NCI-H226 (cell line): Measurements from ENCODE around the gene CFAP206.
"Not testable (repeated sequence)": the region's sequence is repeated elsewhere in the genome, so short reads cannot be mapped to it uniquely, and the experiment has no call there.

Source experiments
- DNase-seq: peaks from one replicate; pipeline ENCODE4 v3.0.0-alpha.2; 2015

Gene CFAP206

GRCh38 chr6:87421576-87421975 is 13.8 kb downstream of the CFAP206 start:
- no peak for DNase-seq

GRCh38 chr6:87426789-87427188 is 19.0 kb downstream of the CFAP206 start:
- DNase-seq: no peak

- no peak for DNase-seq
Measured at GRCh38 chr6:87430499-87430898, 22.7 kb downstream of the CFAP206 start.

- DNase-seq: no peak
Measured at GRCh38 chr6:87431263-87431662, 23.5 kb downstream of the CFAP206 start.

GRCh38 chr6:87436435-87436834 is 28.7 kb downstream of the CFAP206 start:
- no peak for DNase-seq

GRCh38 chr6:87441711-87442110 is 33.9 kb downstream of the CFAP206 start:
- no peak for DNase-seq

- no peak for DNase-seq
Measured at GRCh38 chr6:87444362-87444761, 36.6 kb downstream of the CFAP206 start.

GRCh38 chr6:87465051-87465450 is 57.3 kb downstream of the CFAP206 start:
- DNase-seq: no peak

GRCh38 chr6:87472525-87473418 is 65.0 kb downstream of the CFAP206 start, which contains the start of gene SLC35A1:
SLC35A1 (plus strand) TSS chr6:87472974; CDS start chr6:87473004, 30 bp downstream.
- peak; percentile 70 for DNase-seq

- DNase-seq: peak; percentile 12
Measured at GRCh38 chr6:87473419-87473903, 65.7 kb downstream of the CFAP206 start.

- no peak for DNase-seq
Measured at GRCh38 chr6:87481931-87482330, 74.2 kb downstream of the CFAP206 start.

GRCh38 chr6:87482366-87482765 is 74.6 kb downstream of the CFAP206 start:
- DNase-seq: no peak

GRCh38 chr6:87483929-87484328 is 76.2 kb downstream of the CFAP206 start:
- DNase-seq: peak; percentile 48

- no peak for DNase-seq
Measured at GRCh38 chr6:87484491-87484890, 76.7 kb downstream of the CFAP206 start.

- no peak for DNase-seq
Measured at GRCh38 chr6:87487555-87487954, 79.8 kb downstream of the CFAP206 start.

GRCh38 chr6:87489326-87489725 is 81.6 kb downstream of the CFAP206 start:
- DNase-seq: not testable (repeated sequence)

GRCh38 chr6:87494761-87495422 is 87.1 kb downstream of the CFAP206 start:
- DNase-seq: no peak

- no peak for DNase-seq
Measured at GRCh38 chr6:87498048-87498447, 90.3 kb downstream of the CFAP206 start.

GRCh38 chr6:87501809-87502572 is 94.2 kb downstream of the CFAP206 start:
- no peak for DNase-seq

GRCh38 chr6:87504441-87504840 is 96.7 kb downstream of the CFAP206 start:
- DNase-seq: no peak
